Measurements from ENCODE around the gene DTNA.

DTNA gene

DNA sequence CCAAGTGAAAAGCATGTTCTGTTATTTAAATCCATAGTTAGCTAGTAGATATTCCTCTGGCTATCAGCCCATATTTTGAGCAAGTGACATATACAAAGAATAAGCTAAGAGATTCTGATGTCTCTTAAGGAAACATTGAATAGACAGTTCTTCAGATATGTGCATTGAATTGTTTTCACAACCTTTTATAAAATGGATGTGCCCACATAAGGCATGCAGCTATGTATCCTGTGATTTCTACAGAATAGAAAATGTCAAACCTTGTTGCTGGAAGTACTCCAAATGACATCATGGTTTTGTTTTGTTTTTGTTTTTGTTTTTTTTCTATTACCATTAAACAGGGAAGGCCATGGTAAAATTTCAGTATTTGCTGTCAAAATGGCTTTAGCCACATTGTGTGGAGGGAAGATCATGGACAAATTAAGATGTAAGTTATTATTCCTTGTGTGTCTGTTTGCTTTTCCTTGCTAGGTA lies 95.8 kb downstream of the DTNA start:
- no peak for DNase-seq (ENCODE audit: low read depth, low spot score)

GRCh38 chr18:34806527-34806926 lies 96.4 kb downstream of the DTNA start:
- peak; percentile 59 for DNase-seq (ENCODE audit: low read depth, low spot score)

DNA sequence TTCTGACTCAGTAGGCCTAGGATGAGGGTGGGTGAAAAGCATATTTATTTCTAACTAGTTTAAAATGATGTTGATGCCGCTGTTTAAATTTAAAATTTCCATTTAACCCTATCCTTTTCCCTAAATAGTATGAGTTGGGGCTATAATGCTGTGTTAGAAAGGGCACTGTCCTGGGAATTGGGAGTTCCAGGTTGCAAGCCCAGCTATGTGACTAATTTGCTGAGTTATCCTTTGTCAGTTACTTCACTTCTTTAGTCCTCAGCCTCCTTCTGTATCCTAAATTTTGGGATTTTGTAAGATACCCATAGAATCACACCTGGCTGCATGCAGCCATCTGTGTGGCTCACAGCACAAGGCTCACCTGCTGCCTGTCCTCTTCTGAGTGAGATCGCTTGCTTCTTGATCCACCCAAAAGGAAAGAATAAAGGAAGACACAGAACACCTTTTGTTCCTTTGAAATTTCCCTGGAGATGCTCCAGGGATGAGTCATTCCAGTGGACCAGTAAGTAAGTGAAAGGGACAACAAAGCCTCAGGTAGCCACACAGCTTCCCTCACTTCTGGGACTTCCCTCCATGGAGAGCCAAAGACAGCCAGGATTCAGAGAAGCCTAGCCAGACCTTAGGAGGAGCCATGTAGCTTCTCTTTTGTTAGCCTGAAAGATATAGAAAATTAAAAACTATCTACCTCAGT lies 97.2 kb downstream of the DTNA start:
- peak; percentile 25 for DNase-seq (ENCODE audit: low read depth, low spot score)

DNA sequence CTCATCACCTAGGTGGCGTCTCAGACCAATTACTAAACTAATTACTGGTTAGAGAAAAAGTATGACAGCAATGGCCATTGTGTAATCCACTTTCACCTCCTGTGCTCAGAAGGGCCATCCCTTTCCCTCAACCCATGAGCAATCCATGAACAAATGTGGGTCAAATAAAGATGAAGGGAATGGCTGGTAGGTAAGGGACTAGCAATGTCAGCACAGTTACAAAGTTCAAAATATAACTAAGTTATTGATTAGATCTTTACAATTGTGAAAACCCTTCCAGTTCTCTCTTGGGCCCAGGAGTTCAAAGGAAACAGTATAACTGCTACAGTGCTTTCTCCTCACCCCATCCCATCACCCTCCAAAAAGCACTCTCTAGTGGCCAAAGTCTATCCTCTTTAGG lies 98.3 kb downstream of the DTNA start:
- no peak for DNase-seq (ENCODE audit: low read depth, low spot score)

DNA sequence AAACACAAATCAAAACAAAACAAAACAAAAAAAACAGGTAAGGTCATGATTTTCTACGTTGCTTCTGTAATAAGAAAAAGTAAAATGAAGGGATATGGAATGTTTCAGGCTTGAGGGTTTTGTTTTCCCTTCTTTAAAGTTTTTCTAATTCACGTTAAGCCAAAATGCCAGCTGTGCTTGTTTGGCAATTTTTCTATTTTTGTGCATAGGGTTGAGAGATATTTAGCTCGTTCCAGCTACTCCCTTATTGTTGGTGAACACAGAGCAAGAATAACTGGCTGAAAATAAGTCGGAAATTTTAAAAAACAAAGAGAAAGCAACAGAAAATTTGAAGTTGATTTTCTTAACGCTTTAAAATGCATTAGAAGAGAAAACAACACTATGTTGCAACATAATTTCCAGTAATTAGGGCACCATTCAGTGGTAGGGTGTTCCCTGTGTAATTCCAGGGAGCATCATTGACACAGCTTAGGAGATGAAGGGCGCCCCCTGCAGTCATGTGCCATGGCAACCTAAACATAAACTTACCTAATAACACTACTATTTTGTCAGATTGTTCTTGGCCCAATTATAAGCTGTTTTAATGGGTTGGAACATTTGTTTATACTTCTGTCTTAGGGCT lies 99.5 kb downstream of the DTNA start:
- peak; percentile 30 for DNase-seq (ENCODE audit: low read depth, low spot score)

DNA sequence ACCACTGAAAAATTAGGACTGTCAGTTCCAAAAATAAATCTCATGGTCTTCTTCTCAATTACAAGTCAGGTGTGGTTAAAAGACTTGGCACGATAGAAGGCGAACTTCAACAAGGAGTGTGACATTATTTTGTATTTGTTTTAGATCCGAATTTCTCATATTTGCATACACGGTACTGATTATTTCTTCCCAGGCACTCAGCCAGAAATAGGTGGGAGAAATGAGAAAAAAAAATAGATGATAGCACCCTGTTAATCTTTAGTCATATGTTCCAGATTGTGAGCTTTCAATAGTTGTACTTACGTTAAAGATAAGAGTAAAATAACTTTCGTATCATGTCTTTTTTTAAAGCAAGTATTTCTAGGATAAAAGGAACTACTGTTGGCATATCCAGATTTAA lies 106.1 kb downstream of the DTNA start:
- no peak for DNase-seq (ENCODE audit: low read depth, low spot score)

- DNase-seq (ENCODE audit: low read depth, low spot score), result peak; percentile 24
Observed at GRCh38 chr18:34817636-34818035, 107.5 kb downstream of the DTNA start.

DNA sequence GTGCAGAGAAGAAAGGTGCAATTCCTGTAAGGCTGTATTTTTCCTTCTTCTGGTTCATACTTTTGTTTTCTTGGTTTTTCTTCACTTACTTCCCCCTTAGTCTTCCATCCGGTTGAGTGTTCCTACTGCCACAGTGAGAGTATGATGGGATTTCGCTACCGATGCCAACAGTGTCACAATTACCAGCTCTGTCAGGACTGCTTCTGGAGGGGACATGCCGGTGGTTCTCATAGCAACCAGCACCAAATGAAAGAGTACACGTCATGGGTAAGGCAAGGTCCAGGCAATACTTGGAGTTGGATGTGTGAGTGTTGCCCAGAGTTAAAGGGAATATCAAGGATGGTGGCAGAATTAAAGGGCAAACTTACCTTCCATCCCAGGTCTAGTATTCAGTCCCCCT lies 108.0 kb downstream of the DTNA start:
- DNase-seq (ENCODE audit: low read depth, low spot score), result peak; percentile 39

GRCh38 chr18:34820360-34821065 lies 110.4 kb downstream of the DTNA start:
- DNase-seq (ENCODE audit: low read depth, low spot score), result no peak

DNA sequence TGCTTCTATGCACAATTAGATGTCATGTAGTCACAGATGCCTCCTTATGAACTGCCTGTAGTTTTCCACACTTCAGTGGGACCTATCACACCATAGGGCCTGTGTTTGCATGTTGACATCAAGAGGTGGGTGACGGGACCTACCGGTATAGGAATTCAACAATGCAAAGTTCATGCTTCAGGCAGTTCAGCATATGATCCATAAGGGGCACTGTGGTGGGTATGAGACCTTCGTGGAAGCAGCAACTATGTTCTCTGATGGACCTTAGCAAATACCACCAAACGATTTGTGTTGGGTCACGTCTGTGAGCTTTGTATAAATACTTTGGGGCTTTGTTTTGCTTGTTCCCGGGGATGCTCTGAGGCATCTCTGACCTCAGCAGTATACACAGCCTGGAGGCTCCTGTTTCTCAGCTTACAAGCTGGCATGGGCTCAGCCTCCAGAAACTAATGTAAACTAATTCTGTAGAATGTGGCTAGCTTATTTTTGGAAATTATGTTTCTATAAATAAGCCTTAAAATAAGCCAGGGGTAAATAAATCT lies 111.6 kb downstream of the DTNA start:
- no peak for DNase-seq (ENCODE audit: low read depth, low spot score)

DNA sequence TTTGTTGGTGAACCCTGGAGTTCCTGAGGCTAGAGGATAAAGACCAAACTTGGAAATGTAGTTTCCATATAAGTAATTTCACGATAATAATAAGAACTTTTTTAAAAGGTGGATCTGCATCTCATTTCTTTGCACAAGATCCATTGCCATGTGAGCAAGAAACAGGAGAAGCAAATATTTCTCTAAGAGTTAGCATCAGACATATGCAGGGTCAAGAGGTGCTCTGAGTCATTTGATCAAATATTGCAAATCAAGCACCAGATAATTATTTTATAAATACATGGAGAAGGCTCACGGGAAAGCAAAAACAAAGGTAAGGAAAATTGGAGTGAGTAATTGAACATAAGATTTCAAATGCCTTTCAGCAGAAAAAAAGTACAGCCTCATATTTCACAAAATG lies 118.0 kb downstream of the DTNA start:
- no peak for DNase-seq (ENCODE audit: low read depth, low spot score)

DNA sequence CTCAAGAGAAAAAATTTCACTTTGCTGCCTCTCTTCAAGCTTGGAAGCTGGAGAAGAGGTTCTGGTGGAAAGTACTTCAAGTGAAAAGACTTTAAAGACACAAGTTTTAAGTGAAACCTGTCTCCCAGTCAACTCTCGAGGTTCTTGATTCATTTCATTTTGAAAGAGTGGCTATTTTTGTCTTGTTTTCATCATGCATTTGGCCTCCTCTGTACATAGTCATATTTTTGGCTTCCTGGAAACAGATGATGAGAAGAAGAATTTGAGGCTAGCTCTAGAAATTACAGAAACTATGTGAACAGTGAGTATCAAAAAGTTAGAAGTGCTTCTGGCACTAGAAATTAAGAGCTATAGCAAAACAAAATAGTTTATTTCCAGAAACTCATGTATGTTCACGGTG lies 124.8 kb downstream of the DTNA start:
- no peak for DNase-seq (ENCODE audit: low read depth, low spot score)

- DNase-seq (ENCODE audit: low read depth, low spot score), result no peak
Observed at GRCh38 chr18:34835466-34835865, 125.4 kb downstream of the DTNA start.

DNA sequence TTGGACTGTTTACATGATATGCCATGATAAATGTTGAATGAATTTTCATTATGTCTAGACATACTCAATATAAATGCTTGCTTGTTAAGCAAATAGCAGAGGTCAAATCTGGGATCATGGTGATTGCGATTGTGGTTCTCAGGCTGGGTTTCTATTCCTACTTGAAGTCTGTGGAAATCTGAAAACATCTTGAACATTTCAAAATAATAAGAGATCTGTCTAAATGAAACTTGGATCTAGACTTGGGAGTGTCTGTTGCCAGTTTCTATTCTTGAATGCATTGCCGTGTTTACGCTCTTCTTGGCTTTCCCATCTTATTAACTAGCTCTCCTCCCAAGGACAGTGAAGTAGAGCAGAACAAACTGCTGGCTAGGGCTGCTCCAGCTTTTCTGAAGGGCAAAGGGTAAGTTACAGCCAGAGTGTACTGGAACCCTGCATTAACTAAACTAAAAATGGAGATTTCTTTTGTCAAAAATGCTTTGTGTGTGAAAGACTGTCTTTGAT lies 127.7 kb downstream of the DTNA start:
- DNase-seq (ENCODE audit: low read depth, low spot score), result peak; percentile 5

DNA sequence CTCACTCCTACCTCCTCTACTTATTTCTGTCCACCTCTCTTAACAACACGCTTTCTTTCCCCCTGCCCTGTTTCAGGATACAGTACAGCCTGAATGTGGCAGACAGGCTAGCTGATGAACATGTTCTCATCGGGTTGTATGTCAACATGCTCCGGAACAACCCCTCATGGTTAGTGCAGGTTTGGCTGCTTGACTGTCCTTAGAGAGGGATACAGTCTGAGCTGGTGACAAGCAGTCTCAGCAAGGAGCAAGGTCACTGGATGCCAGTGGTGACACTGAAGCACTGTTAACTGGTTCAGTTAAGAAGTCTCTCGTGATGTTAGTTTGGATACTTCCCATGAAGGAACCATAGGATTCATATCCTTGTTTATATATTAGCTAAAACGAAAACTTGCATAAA lies 128.6 kb downstream of the DTNA start:
- no peak for DNase-seq (ENCODE audit: low read depth, low spot score)

- DNase-seq (ENCODE audit: low read depth, low spot score), result no peak
Observed at GRCh38 chr18:34840256-34840826, 130.2 kb downstream of the DTNA start.

GRCh38 chr18:34841891-34842290 lies 131.8 kb downstream of the DTNA start:
- DNase-seq (ENCODE audit: low read depth, low spot score), result peak; percentile 6

DNA sequence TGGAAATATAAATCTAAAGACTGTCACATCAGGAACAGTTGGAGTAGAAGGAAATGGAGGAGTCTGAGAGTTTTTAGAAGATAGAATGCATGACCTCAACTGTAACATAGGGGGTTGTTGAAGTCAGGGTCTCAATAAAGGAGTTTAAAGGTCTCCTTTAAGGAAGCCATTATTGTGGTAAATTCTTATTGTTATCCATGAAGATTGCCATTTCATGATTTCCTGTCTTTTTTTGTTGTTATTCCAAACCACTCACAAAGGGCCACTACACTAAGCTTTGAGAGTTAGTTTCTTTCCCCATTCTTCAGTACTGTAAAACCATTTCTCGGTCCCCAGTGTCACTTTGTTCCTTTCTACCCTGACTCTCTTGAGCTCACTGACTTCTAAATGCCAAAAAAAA lies 134.0 kb downstream of the DTNA start:
- DNase-seq (ENCODE audit: low read depth, low spot score), result no peak

DNA sequence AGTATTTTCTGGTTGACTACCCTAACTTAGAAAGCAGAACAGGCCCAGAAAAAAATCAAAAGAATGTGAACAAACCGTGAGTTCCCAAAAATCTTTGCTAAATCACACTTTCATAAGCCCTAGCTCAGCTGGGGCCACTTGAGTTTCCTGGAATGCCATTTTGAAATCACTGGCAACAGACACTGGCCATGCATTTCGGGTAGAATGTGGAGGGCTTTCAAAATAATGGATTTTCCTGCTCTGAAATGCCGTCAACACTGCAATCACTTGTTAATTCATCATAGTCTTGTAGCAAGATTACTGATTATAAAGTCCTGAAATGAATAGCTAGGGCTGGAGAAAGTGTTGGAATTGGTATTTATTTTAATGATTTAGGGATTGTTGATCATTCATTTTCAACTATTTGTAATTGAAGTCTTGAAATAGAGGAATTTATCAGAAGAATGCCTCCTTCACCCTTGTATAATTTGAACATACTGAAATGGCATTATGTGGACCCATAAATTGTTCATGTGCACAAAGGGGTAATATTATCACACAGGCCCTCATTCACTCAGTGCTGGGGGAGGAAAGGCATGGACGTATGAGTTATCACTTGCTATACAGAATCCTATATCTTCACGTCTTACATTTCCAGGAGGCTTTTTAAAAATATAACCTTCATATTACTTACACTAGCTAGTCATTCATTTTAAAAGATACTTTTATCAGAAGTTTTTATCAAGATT lies 134.8 kb downstream of the DTNA start:
- DNase-seq (ENCODE audit: low read depth, low spot score), result no peak

- no peak for DNase-seq (ENCODE audit: low read depth, low spot score)
Observed at GRCh38 chr18:34847408-34847807, 137.3 kb downstream of the DTNA start.

- DNase-seq (ENCODE audit: low read depth, low spot score), result peak; percentile 30
Observed at GRCh38 chr18:34848156-34848555, 138.1 kb downstream of the DTNA start.

Data from astrocyte of the hippocampus (primary cell).